ENCODE data around the gene CTCF.

Gene CTCF

DNA sequence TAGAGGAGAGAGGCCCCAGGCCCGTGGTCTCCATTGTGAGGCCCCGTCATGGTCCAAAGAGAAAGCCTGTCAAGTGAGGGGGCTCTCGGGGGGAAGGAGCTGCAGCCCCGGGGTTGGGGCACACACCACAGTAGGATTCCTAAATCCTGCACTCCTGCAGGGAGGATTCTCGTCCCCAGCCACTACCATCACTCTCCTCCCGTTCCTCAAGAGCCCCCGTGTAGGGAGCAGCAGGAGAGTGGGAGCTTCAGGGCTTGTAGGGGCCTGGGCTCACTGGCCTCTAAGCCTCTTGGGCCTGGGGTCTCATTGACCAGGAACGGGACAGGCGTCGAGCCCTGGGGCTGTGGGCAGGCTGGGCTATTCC is 105.1 kb downstream of the CTCF start:
- no peak for DNase-seq

DNA sequence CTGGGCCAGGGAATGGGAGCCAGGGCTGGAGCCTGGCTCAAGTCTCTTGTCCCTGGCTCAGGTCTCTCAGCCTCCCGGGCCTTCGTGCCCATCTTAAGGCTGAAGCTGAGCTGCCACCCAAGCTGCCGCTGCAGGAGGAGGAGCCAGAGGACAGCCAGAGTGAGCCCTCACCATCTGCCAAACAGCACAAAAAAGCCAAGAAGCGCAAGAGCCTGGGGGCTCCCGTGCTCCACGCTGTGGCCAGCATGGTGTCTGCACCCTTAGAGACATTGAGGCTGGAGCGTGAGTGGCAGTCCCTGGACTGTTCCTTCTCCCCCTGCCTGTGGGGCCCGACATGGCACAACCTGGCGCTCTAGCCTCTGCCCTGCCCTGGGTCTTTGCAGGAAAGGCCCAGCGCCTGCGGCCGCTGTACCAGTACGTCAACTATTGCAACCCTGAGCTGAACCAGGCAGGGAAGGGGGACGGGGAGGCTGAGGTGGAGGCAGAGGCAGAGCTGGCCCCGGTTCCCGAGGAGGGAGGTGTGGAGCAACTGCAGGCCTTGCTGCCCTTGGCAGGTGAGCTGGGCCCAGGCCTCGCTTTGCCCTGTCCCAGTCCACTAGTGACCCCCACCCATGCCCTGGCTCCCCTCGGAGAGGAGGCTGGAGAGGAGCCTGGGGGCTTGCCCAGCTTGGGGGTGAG is 105.6 kb downstream of the CTCF start:
- DNase-seq: peak; percentile 92 to 95

GRCh38 chr16:67668495-67669157 is 106.3 kb downstream of the CTCF start:
- peak; percentile 7 to 15 for DNase-seq

DNA sequence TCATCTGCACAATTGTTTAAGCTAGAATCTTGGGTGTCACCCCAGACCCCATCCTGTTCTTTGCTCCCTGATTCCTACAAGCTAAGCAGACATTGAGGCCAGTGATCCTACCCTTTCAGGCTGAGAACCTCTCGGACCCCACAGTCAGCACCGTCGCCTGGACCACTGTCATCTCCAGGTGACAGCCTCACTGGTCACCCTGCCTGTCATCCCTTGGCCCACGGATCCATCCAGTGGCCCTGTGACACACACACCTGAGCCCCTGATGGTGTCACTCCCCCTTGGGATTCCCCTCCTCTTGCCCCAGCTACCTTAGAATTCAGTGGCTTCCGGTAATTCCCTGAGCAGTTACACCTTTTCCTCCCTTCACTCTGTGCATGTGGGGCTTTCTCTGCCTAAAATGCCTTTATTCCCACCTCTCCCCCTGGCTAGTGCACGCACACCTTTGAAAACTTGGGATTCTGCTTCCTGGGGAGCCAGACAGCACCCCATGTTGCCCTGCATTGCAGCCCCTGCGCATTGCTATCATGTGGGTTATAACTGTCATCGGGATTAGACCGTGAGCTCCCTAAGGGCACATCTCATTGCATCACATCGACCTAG is 107.3 kb downstream of the CTCF start:
- no peak for DNase-seq

DNA sequence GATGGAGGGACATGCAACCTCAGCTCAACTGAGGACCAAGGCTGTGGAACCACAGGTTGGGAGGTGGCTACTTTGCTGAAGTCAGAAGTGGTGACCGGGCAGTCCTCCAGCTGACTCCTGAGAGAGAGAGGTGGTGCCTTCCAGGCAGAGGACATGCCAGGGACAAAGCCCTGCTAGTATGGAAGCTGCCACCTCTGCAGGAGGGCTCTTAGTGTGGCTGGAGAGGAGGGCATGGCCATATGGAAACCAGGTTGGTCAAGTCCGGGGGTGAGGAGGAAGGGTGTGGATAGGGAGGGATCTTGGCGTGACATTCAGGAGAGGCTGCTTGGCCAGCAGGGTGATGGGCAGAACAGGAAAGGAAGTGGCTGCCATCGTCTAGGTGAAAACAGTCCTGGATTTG is 110.0 kb downstream of the CTCF start:
- no peak for DNase-seq

DNA sequence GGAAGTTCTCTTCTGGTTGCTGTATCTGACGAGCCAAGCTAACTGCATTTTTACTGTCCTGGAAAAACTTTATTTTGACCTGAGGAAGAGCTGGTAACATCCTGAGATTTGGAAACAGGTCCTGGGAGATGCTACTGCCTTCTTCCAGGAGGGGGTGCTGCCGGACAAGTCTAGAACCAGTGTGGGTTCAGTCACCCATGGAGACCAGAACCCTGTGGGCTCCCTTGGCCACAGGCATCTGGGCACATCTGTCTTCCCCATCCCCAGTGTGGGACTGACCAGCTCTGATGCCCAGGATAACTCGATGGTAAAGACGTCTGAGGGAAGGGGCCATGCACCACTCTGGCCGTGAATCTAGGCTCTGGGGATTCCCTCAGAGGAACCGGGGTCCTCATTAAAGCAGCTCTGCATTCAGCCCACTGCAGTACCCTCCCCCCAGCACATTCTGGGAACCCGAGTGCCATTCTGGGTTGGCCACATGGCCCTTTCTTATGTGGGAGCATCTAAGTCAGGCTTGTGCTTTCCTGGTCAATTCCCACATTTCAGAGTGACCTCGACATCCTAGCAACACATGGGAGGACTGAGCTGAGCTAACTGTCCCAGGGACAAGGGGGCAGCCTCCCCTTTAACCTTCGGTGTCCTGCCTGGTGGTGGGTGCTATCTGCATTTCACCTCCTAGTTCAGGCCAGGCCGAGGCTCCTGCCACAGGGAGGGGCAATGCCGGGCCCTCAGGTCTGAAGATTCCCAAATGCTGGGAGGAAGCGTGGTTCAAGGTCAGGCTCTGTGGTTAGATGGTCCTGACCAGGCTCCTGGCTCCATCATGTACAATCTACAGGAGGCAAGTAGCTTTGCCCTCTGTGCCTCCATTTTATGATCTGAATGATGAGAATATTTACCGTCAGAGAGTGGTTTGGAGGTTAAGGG is 110.7 kb downstream of the CTCF start:
- peak; percentile 48 to 61 for DNase-seq

DNA sequence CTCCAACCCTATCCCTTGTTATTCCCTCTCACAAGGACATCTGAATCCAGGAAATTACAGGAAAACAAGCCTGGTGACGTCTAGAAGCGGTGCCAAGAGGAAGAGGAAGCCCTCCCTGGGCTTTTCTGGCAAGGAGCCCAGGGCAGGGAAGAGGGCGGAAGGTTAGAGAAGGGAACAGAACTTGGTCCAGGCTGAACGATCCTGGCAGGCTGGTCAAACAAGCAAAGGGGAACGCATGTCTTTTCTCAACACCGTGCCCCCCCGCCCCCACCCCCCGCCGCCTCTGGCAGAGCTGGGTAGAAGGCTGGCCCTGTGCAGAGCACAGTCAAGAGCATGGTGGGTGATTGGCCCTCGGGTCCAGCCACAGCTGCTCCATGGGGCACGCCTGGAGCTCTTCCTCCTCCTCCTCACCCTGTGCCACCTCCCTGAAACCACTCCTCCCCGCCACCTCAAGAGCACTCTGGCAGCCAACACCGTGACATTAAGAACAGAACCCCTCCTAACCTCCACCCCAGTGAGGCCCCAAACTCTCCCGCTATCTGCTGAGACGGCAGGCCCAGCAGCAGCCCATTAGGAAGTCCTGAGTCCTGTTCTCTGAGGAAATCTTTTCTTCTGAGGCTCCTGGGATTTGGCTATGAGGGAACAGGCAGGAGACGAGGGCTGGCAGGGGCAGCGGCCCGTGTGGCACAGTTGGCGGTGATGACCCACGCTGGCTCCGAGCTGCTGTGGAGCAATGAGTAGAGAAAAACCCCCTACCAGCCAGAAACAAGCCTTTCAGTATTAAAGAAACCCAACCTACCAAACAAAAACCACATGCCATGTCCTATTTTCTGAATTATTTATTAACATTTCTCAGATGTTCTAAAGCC is 111.6 kb downstream of the CTCF start:
- DNase-seq: peak; percentile 21 to 34

DNA sequence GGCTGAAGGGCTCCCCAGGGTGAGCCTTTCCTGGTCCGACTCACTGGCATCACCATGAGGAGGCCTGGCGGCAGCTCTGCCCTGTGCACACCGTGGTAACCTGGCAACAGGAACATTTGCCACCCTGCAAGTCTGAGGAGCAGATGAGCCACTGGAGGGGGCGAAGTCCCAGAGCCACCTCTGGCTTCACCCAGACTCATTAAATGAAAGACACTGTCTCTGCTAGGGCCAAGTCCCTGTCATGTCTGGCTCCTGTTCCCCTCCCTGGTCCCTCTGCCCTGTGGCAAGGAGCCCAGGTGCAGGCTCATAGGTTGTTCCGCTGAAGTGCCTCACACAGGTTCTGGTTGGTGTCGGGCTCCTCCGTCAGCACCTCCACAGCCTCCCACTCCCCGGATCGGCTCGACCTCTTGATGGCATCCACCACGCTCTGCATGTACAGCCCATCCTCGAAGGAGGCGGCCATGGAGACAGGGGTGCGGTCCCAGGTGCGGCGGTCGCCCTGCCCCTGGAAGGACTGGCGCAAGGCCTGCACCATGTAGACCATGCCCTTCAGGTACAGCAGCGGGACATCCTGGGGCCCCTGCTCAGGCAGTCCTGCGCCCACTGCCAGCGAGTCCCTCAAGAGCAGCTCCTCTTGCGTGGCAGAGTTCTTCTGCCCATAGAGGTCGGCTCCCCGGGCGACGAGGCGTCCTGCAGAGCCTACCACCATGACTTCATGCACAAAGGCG is 112.7 kb downstream of the CTCF start:
- no peak for DNase-seq

- DNase-seq: no peak
These were observed 113.2 kb downstream of the CTCF start for GRCh38 chr16:67675579-67675935.

GRCh38 chr16:67675999-67676398 is 113.7 kb downstream of the CTCF start:
- DNase-seq: no peak

- no peak for DNase-seq
These were observed 114.2 kb downstream of the CTCF start for GRCh38 chr16:67676516-67676915.

- no peak for DNase-seq
These were observed 114.6 kb downstream of the CTCF start for GRCh38 chr16:67676939-67677338.

GRCh38 chr16:67677712-67678111 is 115.4 kb downstream of the CTCF start:
- no peak for DNase-seq

- no peak for DNase-seq
These were observed 116.2 kb downstream of the CTCF start for GRCh38 chr16:67678354-67679023.

DNA sequence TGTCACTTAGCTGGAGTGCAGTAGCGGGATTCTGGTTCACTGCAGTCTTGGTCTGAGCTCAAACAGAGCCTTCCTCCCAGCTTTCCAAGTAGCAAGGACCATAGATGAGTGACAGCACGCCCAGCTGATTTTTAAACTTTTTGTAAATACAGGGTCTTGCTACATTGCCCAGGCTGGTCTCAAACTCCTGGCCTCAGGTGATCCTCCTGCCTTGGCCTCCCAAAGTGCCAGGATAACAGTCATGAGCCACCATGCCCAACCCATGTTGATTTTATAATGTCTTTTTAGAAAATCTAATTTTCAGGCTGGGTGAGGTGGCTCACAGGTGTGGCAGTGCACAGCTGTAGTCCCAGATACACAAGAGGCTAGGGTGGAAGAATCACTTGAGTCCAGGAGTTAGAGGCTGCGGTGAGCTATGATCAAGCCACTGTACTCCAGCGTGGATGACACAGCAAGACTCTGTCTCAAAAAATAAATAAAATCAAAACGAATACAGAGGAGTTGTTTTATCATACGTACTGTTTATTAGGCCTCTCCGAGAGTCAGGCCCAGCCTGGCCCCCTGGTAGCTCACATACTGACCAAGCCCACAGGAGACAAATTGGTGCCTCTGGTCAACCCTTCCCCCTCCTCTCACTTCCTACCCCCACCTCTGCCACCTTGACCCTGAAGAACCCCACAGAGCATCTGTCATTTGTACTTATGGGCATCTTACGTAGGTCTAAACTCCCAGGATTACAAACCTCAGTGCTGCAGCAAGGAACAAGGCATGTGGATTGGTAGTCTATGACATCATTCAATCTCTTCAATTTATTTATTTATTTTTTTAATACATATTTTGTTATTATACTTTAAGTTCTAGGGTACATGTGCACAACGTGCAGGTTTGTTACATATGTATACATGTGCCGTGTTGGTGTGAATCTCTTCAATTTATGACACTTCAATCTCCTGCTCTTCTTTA is 117.9 kb downstream of the CTCF start:
- DNase-seq: no peak

DNA sequence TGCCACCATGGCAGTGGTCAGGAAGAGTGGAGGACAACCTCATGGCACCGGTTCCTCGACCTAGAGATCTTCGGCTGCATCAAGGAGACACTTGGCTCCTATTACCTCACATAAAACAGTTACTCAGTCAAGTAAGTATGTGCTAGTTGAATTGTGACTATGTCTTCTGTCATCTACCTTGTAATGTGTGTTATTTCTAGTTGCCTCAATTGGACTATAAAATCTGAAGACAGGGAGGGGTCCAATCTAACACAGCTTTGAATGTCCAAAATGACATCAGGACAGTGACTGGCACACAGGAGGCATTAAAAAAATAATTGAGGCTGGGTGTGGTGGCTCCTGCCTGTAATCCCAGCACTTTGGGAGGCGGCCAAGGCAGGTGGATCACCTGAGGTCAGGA is 121.4 kb downstream of the CTCF start:
- no peak for DNase-seq

GRCh38 chr16:67685388-67686112 is 123.2 kb downstream of the CTCF start:
- DNase-seq: no peak
